GM19240 (cell line): ENCODE results near the gene ORC4.
"Not testable (repeated sequence)": the region's sequence is repeated elsewhere in the genome, so short reads cannot be mapped to it uniquely, and the experiment has no call there.

Experiments used
- DNase-seq: peaks from one replicate; pipeline ENCODE4 v3.0.0; 2011; ENCODE audit warnings: low spot score; ENCODE audit not compliant: insufficient read length

The ORC4 gene

DNA sequence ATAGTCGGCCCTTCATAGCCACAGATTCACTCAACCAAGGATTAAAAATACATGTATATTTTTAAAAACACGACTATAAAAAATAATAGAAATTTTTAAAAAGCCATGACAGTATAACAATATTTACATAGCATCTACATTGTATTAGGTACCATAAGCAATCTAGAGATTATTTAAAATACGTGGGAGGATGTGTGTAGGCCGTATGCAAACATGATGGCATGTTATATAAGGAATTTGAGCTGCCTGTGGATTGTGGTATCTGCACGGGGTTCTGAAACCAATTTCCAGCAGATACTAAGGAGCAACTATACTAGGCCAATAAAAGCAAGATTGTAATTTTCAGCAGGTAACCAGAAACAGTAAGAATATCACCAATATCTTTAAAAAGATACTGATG lies 5.9 kb downstream of the ORC4 start:
- no peak for DNase-seq

DNA sequence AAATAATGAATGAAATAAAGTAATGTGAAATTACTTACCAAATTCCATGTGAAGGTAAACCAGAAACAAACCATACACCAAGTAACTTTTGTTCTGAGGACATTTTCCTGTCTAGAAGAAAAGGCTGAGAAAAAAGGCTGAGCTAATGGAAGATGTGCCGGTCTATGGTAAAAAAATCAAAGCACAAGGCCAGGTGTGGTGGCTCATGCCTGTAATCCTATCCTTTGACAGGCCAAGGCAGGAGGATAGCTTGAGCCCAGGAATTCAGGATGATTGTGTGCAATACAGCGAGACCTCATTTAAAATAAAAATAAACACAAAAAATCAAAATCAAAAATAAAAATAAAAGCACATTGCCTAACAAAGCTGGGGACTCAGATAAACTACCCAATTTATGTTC lies 6.7 kb downstream of the ORC4 start:
- DNase-seq: no peak

DNA sequence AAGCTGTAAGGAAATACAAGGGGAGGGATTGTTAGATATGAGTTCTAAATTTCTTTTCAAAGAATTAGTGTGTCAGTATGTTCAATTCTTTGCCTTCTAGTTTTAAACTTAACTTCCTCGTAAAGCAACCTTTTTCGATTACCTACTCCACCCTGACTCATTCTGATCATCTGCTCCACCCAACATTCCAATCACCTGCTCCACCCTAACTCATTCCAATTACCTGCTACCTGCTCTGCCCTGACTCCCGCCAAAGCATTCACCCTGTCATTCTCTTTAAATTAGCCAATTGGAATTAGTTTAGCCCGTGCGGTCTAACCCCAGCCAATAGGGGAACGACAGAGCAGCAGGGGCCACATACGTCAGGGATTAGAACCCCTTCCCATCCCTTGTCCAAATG lies 12.1 kb downstream of the ORC4 start:
- not testable (repeated sequence) for DNase-seq

DNA sequence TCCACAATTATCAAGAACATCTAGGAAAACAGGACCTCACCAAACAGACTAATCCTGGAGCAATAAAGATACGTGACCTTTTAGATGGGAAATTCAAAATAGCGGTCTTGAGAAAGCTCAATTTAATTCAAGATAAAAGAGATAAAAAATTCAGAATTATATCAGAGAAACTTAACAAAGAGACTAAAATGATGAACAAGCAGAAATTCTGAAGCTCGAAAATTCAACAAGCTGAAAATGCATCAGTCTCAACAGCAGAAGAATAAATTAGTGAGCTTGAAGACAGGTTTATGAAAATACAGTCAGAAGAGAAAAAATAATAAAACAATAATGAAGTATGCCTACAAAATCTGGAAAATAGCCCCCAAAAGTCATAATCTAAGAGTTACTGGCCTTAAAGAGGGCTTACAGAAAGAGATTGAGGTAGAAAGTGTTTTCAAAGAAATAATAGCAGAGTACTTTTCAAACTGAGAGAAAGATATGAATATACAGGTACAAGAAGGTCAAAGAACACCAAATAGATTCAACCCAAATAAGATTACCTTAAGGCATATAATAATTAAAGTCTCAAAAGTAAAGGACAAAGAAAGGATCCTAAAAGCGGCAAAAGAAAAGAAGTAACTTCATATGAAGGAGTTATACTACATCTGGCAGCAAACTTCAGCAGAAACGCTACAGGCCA lies 13.2 kb downstream of the ORC4 start:
- no peak for DNase-seq

DNA sequence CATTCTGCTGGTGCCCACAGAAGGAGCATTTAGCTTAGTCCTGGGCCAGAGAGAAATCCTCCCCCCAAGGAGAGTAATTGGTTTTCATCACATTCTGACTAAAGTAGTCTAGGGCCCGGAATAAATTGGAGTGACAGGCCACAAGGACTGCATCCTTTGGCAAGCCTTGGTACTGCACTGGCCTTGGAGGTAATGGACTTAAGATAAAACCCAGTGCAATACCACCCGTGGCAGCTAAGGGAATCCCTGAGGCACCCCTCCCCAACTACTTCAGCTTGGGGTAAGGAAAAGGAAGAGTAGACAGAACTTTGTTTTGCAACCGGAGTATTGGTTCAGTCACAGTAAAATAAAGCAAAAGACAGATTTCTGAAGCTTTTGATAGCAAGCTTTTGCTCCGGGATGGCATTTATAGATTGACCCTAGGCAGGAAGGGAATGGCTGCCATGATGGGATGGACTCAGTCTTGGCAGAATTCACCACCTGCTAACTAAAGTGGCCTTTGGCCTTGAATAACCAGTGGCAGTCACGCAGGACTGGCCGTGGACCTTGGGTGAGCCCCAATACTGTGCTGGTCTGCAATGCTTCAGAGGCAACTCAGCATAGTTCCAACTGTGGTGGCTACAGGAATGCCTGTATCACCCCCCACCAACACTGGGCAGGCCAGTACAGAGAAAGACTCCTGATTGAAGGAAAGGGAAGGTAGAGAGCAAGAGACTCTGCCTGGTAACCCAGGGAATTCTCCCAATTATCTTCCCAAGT lies 14.1 kb downstream of the ORC4 start:
- no peak for DNase-seq

DNA sequence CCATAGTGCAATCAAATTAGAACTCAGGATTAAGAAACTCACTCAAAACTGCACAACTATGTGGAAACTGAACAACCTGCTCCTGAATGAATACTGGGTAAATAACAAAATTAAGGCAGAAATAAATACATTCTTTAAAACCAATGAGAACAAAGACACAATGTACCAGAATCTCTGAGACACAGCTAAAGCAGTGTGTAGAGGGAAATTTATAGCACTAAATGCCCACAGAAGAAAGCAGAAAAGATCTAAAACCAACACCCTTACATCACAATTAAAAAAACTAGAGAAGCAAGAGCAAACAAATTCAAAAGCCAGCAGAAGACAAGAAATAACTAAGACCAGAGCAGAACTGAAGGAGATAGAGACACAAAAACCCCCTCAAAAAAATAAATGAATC lies 18.1 kb downstream of the ORC4 start:
- not testable (repeated sequence) for DNase-seq

DNA sequence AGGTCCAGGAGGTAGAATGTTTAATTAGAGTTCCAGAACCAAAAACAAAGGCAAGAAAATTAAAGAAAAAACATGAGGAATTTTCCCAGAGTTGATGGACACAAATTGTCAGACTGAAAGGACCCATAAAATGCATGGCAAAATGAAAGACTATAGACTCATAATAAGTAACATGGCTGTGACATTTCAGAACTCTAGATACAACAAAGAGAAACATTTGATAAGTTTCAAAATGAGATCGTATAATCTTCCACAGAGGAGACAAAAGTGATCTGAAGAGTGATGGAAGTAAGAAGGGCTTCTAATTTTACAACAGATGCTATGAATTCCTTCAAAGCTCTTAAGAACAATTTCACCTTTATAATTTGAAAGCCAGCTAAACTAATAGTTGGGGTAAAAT lies 20.4 kb downstream of the ORC4 start:
- no peak for DNase-seq

DNA sequence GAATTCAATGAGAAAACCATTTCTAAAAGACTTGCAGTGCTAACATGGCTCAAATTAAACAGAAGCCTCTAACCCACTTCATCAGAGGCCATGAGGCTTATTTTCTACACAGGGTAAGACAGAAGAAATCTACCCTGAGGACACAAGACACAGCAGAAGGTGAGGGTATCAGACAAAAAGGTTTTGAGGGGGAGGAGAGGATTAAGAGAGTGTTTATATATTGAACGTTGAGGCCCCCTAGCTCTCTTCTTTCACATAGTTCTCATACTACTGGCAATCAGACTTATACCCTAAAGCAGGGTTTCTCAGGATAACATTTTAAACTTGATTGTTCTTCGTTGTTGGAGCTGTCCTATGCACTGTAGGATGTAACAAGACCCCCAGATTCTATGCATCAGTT lies 21.4 kb downstream of the ORC4 start:
- DNase-seq: no peak

DNA sequence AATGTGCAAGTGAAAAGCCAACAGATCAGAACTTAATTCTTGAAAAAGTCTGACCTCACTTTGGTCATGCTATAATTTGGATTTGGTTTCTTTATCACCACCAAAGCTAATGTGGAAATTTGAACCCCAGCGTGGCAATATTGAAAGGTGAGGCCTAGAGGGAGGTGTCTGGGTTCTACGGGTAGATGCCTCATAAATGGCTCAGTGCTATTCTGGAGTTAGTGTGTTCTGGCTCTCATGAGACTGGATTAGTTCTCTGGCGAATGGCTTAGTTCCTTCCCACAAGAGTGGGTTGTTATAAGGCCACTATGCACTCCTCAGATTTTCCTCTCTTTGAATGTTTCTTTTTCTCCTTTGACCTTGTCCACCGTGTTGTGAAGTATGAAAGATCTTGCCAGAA lies 22.3 kb downstream of the ORC4 start:
- DNase-seq: no peak

DNA sequence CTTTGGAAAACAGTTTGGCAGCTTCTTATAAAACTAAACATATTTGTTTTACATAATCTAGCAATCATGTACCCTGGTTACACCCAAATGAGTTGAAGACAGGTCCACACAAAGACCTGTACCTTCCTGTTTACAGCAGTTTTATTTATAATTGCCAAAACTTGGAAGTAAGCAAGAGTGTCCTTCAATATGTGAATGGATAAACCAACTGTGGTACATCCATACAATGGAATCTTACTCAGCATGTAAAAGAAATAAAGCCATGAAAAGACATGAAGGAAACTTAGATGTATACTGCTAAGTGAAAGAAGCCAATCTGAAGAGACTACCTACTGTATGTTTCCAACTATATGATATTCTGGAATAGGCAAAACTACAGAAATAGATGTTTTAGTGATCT lies 23.7 kb downstream of the ORC4 start:
- DNase-seq: no peak

DNA sequence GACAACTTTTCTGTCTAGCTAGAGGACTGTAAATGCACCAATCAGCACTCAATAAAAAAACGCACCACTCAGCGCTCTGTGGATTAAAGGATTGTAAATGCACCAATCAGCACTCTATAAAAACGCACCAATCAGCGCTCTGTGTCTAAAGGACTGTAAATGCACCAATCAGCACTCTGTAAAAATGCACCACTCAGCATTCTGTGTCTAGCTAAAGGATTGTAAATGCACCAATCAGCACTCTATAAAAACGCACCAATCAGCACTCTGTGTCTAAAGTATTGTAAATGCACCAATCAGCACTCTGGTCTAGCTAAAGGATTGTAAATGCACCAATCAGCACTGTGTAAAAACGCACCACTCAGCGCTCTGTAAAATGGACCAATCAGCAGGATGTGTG lies 25.6 kb downstream of the ORC4 start:
- DNase-seq: not testable (repeated sequence)

DNA sequence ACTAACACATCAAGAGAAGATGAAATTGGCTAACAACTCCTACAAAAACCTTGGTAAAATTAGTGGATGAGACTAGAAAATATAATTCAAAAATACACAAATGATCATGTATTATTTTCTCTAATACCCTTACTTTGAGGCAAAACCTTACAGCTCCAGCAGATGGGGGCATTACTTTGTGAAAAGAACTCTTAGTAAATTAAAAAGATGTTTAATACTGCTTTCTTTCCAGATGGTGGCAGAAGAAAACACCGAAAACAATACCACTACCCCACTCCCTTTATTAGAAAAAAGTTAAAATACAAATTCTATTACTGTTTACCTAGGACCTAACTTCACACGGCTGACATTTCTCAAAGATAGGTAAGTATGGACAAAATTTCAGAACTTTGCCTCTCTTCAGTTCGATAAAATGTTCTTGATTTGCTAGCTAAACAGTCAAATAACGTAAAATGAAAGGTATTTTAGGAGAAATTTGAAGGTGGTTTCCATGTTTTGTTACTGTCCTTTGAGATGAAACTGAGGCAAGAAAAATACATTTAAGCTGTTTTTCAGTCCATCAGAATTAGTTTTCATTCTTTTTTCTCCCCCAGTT lies 30.6 kb downstream of the ORC4 start:
- no peak for DNase-seq

DNA sequence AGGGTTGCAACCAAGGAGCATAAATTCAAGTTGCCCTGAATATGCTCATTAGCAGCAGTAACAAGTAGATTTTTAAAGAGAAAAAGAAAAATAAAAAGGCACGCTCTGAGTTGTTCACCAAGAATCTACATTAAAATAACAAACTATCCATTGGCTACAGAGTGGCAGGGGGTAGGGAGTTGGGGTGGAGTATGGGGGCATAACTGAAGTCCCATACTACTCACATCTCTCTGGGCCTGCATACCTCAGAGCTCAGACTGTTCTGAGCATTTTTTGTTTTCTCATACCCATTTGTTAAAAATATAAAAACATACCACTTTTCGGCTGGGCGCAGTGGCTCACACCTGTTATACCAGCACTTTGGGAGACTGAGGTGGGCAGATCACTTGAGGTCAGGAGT lies 31.4 kb downstream of the ORC4 start:
- DNase-seq: no peak

DNA sequence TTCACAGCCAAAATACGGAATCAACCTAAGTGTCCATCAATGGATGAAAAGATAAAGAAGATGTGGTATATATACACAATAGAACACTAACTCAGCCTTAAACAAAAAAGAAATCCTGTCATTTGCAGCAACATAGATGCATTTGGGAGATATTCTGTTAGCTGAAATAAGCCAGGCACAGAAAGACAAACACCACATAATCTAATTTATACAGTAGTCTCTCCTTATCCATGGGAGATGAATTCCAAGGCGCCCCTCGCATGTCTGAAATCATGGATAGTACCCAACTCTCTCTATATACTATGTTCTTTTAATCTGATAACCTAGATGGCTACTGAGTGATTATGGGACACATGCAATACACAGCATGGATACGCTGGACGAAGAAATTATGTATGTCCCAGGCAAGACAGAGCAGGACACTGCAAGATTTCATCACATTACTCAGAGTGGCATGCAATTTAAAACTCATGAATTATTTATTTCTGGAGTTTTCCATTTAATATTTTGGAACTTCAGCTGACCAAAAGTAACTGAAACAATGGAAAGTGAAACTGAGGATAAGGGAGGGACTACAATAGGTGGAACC lies 39.5 kb downstream of the ORC4 start:
- DNase-seq: no peak

DNA sequence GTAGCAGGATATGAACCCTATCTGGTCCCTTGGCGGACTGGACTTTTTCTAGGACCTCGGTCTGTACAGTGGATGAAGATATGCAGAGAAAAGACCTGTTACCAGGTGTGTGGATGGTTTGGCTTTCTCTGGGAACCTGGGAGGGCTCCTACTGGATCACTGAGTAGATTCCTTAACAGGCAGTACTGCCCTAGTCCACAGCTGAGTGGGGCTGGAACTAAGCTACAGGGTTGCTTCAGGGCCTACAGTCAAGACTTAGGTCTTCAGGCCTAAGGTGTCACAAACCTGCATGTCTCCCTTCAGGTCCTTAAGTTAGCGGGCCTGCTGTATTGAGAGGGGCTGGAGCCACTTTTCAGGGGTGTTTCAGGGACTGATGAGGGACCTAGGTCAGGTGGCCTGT lies 42.9 kb downstream of the ORC4 start:
- DNase-seq: no peak

DNA sequence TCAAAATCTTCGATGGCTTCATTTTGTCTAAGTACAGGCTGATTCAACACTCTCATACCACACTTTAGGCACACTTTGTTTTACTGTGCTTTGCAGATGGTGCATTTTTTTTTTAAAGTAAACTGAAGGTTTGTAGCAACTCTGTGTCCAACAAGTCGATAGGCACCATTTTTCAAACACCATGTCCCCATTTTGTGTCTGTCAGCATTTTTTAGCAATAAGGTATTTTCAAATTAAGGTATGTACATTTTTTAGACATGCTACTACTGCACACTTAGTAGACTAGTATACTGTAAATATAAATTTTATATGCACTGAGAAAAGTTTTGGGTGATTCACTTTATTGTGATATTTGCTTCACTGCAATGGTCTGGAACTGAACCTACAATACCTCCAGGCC lies 44.4 kb downstream of the ORC4 start:
- no peak for DNase-seq

DNA sequence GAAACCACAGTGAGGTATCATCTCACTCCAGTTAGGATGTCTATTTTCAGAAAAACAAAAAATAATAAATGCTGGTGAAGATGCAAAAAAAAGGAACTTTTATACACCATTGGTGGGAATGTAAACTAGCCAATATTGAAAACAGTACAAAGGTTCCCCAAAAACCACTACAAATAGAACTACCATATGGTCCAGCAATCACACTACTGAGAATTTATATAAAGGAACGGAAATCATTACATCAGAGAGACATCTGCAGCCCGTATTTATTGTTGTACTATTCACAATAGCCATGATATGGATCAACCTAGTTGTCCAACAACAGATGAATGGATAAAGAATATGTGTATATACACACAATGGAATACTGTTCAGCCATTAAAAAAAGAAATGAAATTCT lies 52.0 kb downstream of the ORC4 start:
- no peak for DNase-seq

DNA sequence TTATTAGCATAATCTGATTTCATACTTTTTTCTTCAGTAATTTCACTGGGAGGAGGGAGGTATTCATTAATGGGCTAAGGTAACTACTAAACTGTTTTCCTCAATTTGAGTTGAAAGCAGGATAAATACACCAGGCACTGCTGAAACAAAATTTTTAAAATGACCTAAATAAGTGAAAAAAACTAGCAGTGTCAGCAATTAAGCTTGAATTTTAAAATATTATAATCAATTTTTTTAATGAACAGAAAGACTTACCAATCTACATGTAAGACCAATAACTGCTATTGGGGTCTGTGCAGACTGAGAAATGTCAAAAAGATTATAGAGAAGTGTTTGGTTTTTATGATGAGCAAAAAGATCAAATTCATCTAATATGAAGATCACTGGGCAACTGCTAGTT lies 68.4 kb downstream of the ORC4 start:
- DNase-seq: no peak

DNA sequence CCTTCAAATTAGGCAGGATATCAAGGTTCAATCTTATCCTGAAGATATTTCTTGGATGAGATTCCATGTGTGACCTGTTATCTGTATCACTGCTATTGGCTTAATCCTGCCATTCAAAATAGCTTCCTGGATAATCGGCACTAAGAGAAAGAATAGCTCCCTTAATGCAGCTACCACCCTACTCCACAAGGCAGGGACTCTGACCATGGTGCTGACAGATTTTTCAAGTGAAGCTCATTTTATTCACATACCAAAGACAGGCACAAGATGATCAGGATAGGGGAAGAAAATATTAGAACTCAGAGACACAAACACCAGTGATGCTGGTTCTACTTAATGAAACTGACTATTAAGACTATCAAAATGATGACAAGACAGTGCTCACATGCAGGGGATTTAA lies 74.9 kb downstream of the ORC4 start:
- no peak for DNase-seq

DNA sequence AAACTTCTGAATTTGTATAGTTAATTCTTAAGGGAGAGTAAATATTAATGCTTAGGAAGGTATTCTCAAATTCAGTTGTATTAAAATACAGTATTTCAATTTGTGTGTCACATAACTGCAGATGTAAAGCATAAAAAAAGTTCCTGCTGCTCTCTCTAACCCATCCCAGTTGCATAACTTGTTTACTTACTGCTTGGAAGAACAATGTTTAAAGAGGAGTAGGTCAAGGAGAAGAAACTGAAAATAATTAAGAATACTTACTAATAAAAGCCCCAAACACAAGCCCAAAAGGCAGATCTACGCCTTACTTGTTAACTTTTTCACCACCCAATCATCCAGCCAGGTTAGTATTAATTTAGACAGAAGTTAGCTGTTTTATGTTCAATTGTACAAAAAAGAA lies 81.2 kb downstream of the ORC4 start:
- DNase-seq: no peak

DNA sequence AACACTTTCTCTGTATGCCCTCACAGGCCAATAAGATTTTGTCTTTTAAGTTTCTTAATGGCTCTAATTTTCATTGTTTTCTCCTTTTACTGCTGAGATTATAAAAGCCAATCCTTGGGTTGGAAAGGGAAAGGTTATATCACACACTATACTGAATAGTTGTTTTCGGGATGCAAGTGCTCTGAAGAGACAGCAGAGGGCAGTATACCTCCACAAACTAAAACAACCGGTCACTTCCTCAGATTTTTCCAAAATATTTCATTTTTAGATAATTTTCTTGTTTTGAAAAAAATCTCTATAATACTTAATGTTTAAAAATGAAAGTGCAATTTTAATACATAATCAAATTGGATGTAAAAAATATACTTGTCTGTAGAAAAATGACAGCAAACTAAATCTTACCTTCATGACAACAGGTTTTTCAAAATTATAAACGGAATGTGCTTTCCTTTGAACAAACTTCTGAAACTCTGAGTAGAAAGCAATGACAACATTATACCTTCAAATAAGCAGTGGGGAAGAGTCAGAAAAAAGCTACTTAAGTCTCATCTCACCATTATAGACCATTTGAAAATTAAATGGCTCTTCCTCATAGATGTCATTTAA lies 82.7 kb downstream of the ORC4 start:
- no peak for DNase-seq
